Measurements from ENCODE around the gene LARGE1.

DNA sequence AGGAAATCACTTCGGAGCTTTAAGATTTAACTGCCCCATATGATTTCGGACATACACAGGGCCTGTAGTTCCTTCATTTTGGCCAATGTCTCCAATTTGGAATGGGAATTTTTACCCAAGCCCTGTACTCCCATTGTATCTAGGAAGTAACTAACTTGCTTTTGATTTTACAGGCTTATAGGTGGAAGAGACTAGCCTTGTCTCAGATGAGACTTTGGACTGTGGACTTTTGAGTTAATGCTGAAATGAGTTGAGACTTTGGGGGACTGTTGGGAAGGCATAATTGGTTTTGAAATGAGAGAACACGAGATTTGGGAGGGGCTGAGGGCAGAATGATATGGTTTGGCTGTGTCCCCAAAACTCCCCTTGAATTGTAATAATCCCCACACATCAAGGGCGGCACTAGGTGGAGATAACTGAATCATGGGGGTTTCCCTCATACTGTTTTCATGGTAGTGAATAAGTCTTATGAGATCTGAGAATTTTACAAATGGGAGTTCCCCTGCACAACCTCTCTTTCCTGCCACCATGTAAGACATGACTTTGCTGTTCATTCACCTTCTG is 130.5 kb downstream of the LARGE1 start:
- TF ChIP-seq, protein P1, sequence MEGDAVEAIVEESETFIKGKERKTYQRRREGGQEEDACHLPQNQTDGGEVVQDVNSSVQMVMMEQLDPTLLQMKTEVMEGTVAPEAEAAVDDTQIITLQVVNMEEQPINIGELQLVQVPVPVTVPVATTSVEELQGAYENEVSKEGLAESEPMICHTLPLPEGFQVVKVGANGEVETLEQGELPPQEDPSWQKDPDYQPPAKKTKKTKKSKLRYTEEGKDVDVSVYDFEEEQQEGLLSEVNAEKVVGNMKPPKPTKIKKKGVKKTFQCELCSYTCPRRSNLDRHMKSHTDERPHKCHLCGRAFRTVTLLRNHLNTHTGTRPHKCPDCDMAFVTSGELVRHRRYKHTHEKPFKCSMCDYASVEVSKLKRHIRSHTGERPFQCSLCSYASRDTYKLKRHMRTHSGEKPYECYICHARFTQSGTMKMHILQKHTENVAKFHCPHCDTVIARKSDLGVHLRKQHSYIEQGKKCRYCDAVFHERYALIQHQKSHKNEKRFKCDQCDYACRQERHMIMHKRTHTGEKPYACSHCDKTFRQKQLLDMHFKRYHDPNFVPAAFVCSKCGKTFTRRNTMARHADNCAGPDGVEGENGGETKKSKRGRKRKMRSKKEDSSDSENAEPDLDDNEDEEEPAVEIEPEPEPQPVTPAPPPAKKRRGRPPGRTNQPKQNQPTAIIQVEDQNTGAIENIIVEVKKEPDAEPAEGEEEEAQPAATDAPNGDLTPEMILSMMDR (IDR thresholded peaks at IDR 0.05): no peak
- TF ChIP-seq POLR2AphosphoS5 (IDR thresholded peaks at IDR 0.05; ENCODE audit: low read depth, low read length): no peak

Data from Panc1 (cell line).